ENCODE results near the gene CPOX.
A peak's percentile ranks its signal among the peaks of the same experiment; 100 is the strongest.

CPOX gene

GRCh38 chr3:98573181-98573728 is 20.2 kb downstream of the CPOX start:
- DNase-seq (ENCODE audit: low read depth): peak; percentile 22
- peak; percentile 53 for TF ChIP-seq CTCF (IDR thresholded peaks at IDR 0.05; ENCODE audit: insufficient read depth, low read depth, low read length, missing control alignments)
- H3K4me3 ChIP-seq (ENCODE audit: low read length): no peak overlapping the region

DNA sequence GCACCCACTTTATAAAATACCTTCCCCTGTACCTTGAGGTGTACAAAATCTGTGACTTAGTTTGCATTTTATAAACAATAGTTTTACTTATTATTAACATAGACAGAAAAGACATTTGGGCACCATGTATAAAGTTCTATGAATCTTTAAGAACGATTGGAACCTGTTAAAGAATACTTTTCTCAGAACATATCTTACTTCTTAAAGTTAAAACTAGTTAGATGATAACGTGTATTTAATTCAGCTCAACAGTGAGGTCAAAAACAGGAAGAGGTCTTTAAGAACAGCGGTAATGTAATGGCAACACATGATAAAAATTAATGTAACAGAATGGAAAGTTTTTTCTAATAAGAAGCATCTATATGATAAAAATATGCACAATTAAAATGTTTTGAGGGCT is 25.0 kb downstream of the CPOX start:
- no peak for DNase-seq (ENCODE audit: low read depth)
- no peak overlapping the region for H3K4me3 ChIP-seq (ENCODE audit: low read length)
- no peak for TF ChIP-seq CTCF (IDR thresholded peaks at IDR 0.05; ENCODE audit: insufficient read depth, low read depth, low read length, missing control alignments)

- no peak for DNase-seq (ENCODE audit: low read depth)
- H3K4me3 ChIP-seq (ENCODE audit: low read length): no peak overlapping the region
- no peak for TF ChIP-seq CTCF (IDR thresholded peaks at IDR 0.05; ENCODE audit: insufficient read depth, low read depth, low read length, missing control alignments)
Observed at GRCh38 chr3:98567666-98568270, 25.6 kb downstream of the CPOX start.

DNA sequence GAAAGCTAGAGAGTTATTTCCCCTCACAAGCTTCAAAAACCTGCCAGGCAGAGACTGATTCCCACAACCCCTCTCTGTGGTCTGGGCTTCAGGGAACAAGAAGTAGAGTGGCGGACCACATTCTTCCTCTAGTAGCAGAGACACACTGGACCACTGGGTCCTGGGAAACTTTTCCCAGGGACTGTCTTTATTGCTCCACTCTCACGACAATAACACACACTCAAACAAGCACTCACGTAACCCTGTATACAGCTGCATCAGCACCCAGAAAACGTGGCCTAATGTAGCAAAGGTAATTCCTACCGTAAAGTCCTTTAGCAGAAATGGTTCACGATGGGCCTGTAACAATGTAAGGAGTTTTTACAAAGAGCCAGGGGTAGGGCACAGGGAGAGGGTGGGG is 27.6 kb downstream of the CPOX start:
- no peak overlapping the region for H3K4me3 ChIP-seq (ENCODE audit: low read length)
- TF ChIP-seq CTCF (IDR thresholded peaks at IDR 0.05; ENCODE audit: insufficient read depth, low read depth, low read length, missing control alignments): no peak
- no peak for DNase-seq (ENCODE audit: low read depth)

GRCh38 chr3:98565237-98565643 is 28.2 kb downstream of the CPOX start:
- H3K4me3 ChIP-seq (ENCODE audit: low read length): no peak overlapping the region
- no peak for DNase-seq (ENCODE audit: low read depth)
- TF ChIP-seq CTCF (IDR thresholded peaks at IDR 0.05; ENCODE audit: insufficient read depth, low read depth, low read length, missing control alignments): no peak

- H3K4me3 ChIP-seq (ENCODE audit: low read length): no peak overlapping the region
- DNase-seq (ENCODE audit: low read depth): no peak
- TF ChIP-seq CTCF (IDR thresholded peaks at IDR 0.05; ENCODE audit: insufficient read depth, low read depth, low read length, missing control alignments): no peak
Observed at GRCh38 chr3:98564282-98565005, 29.0 kb downstream of the CPOX start.
